Stimulated activated CD8-positive, alpha-beta memory T cell treated with anti-CD3 and anti-CD28 coated beads, Interleukin-15, amount 100 ng/mL, for 1 hour (primary cell): ENCODE results near the gene PDSS2.
"Not testable (repeated sequence)": the region's sequence is repeated elsewhere in the genome, so short reads cannot be mapped to it uniquely, and the experiment has no call there.

ENCODE experiments used
- DNase-seq: peaks from one replicate; pipeline ENCODE4 v3.0.0-alpha.2; 2020; ENCODE audit warnings: low read depth

Gene PDSS2

GRCh38 chr6:107118976-107119375 lies 340.4 kb downstream of the PDSS2 start:
- DNase-seq, result no peak

- not testable (repeated sequence) for DNase-seq
Observed at GRCh38 chr6:107118540-107118939, 340.8 kb downstream of the PDSS2 start.

DNA sequence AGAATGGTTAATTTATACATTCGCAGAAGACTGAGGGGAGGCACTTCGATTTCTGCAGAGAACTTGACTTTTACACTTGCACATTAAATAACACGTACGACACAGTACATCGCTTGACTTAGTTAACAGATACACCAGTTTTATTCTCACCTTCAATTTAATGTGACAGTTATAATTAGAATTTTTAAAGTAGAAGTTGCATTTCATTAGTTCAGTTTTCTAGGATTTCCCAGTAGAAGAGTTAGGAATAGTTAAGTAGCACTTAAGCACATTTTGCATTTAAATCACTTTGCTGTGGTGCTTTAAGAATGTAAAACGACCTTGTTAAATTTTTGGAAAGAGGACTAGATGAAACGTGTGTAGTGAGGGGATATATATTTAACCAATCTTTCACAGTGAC lies 342.4 kb downstream of the PDSS2 start:
- no peak for DNase-seq

DNA sequence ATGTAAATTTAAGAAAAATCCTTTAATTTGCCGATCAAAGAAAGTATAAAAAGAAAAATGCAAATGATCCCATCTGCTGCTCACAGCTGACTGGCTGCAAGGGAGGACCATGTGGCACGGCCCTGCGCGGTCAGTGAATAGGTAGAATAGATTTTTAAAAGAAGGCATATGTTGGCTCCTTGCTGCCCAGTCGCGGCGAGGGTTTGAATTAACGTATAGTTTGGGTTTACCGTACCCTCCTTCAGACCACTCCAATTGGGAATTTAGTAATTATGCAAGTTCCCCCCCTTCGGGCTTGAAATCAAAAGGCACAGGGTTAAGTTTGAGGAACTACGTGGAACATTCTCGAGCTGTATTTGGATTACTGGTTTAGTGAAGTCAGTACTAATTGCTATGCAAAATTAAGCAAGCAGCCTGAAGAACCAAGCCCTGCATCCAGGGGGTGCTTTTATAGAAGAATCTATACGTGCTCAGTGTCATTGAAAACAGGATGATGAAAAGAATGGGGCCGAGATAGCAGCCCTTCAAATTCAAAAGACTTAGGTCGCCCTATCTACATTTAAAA lies 343.0 kb downstream of the PDSS2 start:
- no peak for DNase-seq

DNA sequence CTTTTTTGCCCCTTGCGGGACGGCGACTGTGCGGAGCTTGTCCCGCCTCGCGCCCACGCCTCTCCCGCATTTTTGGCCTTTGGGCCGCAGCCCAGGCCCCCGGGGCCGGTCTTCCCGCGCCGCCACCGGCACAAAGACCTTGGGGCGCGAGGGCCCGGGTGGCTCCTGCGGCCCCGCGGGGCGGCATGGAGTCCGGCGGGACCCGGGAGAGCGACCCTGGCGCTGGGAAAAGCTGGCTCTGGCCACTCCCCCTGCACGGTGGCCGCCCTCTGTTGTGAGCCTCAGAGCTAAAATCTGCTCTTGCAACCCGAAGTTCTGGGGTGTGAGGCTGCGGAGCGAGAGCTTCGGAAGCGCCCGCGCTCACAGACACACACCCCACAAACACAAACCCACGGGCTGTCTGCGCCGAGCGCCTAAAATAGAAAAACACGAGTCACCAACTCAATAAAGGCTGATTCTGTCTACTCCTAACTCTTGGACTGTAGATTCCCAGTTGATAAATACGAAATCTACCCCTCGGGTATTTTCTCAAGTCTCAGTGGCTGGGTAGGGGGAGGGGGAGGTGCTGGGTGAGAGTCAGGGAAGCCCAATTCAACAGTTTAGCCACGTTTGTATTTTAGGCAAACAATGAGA lies 343.6 kb downstream of the PDSS2 start:
- no peak for DNase-seq

DNA sequence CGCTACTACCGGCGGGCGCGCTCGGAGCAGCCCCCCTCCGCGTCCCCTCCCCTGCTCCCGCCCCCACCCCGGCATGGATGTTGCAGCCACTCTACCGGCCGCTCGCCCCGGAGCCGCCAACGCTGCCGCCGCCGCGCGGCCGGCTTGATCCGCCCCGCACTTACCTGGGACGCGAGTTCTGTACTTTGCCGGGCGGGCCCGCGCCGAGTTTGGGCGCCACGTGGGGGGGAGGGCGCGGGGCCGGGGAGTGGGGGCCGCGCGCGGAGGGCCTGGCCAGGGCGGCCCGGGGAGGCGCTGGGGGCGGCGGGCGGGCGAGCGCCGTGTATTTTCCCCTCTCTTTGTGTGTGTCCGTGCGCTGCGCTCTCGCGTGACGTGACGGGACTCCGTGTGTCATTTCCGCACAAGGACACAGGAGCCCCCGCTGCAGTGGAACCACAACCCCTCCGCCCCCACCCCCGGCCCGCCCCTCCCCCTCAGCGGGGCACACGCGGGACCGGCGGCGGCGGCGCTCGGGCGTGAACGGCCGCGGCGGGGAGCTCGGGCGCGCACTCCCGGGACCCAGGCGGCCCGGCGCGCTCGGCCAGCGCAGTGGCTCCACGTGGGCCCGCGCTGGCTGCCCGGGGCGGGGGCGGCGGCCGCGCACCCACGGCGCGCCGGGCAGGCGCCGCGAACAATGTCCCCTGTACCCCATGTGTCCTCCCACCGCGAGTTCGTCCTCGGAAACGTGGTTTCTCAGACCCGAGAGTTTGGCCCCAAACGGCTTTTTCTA lies 344.3 kb downstream of the PDSS2 start, which contains the start of gene BEND3:
Gene BEND3 (minus strand): TSS at position 590 of the 769 bp plus-strand sequence. CDS start 16,230 bp downstream, outside the sequence.
- no peak for DNase-seq

DNA sequence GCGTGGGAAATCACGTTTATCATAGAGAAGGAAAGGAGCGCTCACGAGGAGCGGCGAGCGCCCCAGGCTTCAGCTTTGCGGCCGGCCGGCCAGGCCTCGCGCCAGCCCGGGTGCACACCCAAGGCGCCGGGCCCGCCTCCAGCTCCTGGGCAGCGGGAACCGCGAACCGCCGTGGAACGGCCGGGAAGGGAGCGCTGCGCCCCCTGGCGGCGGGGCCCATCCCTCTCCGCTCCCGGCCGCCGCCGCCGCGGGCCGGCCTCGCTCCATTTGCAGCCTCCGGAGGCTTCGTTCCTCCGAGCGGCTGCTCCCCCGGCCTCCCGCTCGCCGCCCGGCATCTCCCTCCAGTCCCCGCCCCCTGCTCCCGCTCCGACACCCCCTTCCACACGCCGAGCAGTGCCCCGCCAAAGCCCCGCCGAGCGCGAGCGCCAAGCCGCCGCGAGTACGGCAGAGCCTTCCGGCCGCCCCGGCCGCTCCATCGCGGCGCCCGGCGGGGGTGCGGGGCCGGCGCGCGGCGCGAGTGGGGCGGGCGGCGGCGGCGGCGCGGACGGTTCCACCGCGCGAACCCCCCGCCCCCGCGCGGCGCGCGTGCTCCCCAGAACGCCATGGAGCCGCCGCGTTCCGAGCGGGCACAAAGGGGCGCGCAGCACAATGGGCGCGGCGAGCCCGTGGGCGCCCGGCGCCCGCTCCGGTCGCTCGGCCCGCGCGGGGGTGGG lies 345.0 kb downstream of the PDSS2 start:
- peak; percentile 30 for DNase-seq

DNA sequence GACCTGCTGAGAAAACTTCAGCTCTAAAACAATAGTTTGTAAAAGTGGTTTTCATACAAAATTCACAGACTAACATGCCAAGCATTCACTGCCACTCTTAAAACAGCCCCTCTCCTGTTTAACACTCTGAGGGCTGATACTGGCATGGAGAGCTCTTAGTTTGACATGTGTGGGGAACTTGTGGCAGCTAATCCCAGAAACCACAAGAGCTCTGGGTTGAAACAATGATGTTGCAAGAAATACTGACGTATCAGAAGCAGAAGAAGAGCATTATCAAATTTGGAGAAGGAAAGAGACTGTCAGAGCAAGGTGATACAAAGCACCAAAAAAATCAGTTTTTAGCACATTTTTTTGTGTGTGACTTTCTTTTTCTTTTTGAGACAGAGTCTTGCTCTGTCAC lies 349.2 kb downstream of the PDSS2 start:
- no peak for DNase-seq

DNA sequence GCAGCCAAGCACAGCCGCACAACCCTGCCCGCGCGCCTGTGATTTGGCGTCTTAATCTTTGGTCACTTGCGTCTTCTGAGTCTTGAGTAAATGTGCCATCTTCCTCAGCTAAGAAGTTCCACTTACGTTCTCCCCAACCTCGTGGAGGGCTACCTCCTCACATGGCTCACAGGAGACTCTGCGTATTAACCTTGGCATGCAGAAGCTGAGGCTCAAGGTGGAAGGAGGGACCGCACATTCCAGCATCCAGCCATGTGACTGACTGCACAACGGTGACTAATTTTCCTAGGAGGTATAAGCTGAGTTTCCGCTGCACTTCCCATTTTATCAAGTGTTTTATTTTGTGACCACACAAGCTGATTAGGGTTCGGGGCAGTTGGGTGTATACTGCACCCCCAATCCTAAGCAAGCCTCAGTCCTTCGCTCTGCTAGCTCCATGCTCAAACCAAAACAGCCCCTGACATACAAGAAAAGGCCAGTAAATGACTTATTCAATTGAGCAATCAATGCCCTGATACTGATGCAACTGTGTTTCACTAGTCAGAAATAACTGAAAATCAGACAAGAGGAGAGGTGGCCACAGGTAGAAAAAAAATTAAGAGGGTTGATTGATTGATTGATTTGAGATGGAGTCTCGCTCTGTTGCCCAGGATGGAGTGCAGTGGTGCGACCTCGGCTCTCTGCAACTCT lies 351.0 kb downstream of the PDSS2 start:
- DNase-seq, result no peak

- DNase-seq, result no peak
Observed at GRCh38 chr6:107107791-107108190, 351.6 kb downstream of the PDSS2 start.

GRCh38 chr6:107106165-107106564 lies 353.2 kb downstream of the PDSS2 start:
- DNase-seq, result no peak

- no peak for DNase-seq
Observed at GRCh38 chr6:107105511-107106116, 353.8 kb downstream of the PDSS2 start.

- DNase-seq, result no peak
Observed at GRCh38 chr6:107103082-107103481, 356.3 kb downstream of the PDSS2 start.
